A673 (cell line): ENCODE results near the gene DNAH3.

Experiments used
- EZH2 ChIP-seq: fragments of 200-600 bp; sonication (generic); IDR thresholded peaks from 2 replicates; pipeline ENCODE4 v1.6.1; 2017; ENCODE audit warnings: borderline replicate concordance, low read depth, mild to moderate bottlenecking, mixed read lengths, antibody characterized with exemption, low read length; ENCODE audit not compliant: poor library complexity, severe bottlenecking
- TF ChIP-seq, protein P1 (sequence below): fragments of 300-800, 200-600 bp; sonication (generic); conservative IDR thresholded peaks from 2 replicates; pipeline ENCODE4 v1.5.1; 2017; ENCODE audit warnings: low read depth, mild to moderate bottlenecking, antibody characterized with exemption, low read length, moderate library complexity, mixed read lengths

DNA sequence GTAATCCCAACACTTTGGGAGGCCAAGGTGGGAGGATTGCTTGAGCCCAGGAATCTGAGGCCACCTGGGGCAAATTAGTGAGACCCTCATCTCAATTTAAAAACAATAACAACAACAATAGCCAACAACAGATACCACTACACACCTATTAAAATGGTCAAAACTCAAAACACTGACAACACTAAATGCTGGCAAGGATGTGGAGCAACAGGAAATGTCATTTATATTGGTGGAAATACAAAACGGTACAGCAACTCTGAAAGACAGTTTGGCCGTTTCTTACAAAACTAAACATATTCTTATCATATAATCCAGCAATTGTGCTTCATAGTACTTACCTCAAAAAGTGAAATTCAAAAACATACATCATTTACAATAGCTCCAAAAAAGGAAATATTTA lies 57.7 kb downstream of the DNAH3 start:
- no peak for TF ChIP-seq EZH2
- TF ChIP-seq, protein P1, sequence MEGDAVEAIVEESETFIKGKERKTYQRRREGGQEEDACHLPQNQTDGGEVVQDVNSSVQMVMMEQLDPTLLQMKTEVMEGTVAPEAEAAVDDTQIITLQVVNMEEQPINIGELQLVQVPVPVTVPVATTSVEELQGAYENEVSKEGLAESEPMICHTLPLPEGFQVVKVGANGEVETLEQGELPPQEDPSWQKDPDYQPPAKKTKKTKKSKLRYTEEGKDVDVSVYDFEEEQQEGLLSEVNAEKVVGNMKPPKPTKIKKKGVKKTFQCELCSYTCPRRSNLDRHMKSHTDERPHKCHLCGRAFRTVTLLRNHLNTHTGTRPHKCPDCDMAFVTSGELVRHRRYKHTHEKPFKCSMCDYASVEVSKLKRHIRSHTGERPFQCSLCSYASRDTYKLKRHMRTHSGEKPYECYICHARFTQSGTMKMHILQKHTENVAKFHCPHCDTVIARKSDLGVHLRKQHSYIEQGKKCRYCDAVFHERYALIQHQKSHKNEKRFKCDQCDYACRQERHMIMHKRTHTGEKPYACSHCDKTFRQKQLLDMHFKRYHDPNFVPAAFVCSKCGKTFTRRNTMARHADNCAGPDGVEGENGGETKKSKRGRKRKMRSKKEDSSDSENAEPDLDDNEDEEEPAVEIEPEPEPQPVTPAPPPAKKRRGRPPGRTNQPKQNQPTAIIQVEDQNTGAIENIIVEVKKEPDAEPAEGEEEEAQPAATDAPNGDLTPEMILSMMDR: no peak
